Activated naive CD8-positive, alpha-beta T cell treated with anti-CD3 and anti-CD28 coated beads, Interleukin-2, amount 50 U/mL, for 24 hours (primary cell): ENCODE data around the gene GRK2.

Experiments used
- ATAC-seq: fragments of 150-1000 bp; cut with Tn5 transposase; one replicate; pipeline ENCODE4 v1.10.0; 2021
- DNase-seq: peaks from one replicate; pipeline ENCODE4 v3.0.0; 2021
- H3K27ac Mint-ChIP-seq: one replicate; pipeline ENCODE4 v1.8.0; 2021; ENCODE audit warnings: mild to moderate bottlenecking, mixed read lengths
- H3K27me3 Mint-ChIP-seq: one replicate; pipeline ENCODE4 v1.8.0; 2021; ENCODE audit warnings: mixed read lengths
- H3K36me3 Mint-ChIP-seq: one replicate; pipeline ENCODE4 v1.8.0; 2021; ENCODE audit warnings: low read depth, mixed read lengths
- H3K4me1 Mint-ChIP-seq: one replicate; pipeline ENCODE4 v1.8.0; 2021; ENCODE audit warnings: mixed read lengths
- H3K4me3 Mint-ChIP-seq: one replicate; pipeline ENCODE4 v1.8.0; 2021; ENCODE audit warnings: mild to moderate bottlenecking, moderate library complexity, mixed read lengths
- H3K9me3 Mint-ChIP-seq: one replicate; pipeline ENCODE4 v1.8.0; 2021; ENCODE audit warnings: mixed read lengths

The GRK2 gene

GRCh38 chr11:67261946-67262681, 4.2 kb upstream of the GRK2 start:
- peaks cover 5% of the 10 kb centered on the region for H3K36me3 Mint-ChIP-seq

GRCh38 chr11:67262731-67263675, 3.3 kb upstream of the GRK2 start:
- DNase-seq (peak; percentile 86), ATAC-seq (peak; percentile 65)
- peaks cover 2% of the 10 kb centered on the region for H3K27me3 Mint-ChIP-seq
- peak overlapping the region; percentile 76 for H3K4me3 Mint-ChIP-seq
- H3K4me1 Mint-ChIP-seq: peaks cover 60% of the 10 kb centered on the region
- peaks cover 10% of the 10 kb centered on the region for H3K36me3 Mint-ChIP-seq
- no peaks in the 10 kb centered on the region for H3K9me3 Mint-ChIP-seq
- peak overlapping the region; percentile 82 for H3K27ac Mint-ChIP-seq

More at GRCh38 chr11:67261946-67262681, 4.2 kb upstream of the GRK2 start:
- ATAC-seq: no peak
- Mint-ChIP-seq H3K4me3 (peak overlapping the region; percentile 76), H3K9me3 (no peaks in the 10 kb centered on the region), H3K27me3 (peaks cover 2% of the 10 kb centered on the region), H3K4me1 (peaks cover 54% of the 10 kb centered on the region), H3K27ac (peak overlapping the region; percentile 82)
- DNase-seq: no peak

- Mint-ChIP-seq H3K4me1 (peaks cover 67% of the 10 kb centered on the region), H3K9me3 (no peaks in the 10 kb centered on the region), H3K27me3 (peaks cover 2% of the 10 kb centered on the region), H3K27ac (peak overlapping the region; percentile 80), H3K36me3 (peaks cover 21% of the 10 kb centered on the region), H3K4me3 (peak overlapping the region; percentile 48)
- ATAC-seq: no peak
- no peak for DNase-seq
These were observed 2.0 kb upstream of the GRK2 start for GRCh38 chr11:67264260-67264659.

- peak overlapping the region; percentile 77 for H3K4me3 Mint-ChIP-seq
- peaks cover 75% of the 10 kb centered on the region for H3K4me1 Mint-ChIP-seq
- peaks cover 2% of the 10 kb centered on the region for H3K27me3 Mint-ChIP-seq
- H3K36me3 Mint-ChIP-seq: peaks cover 28% of the 10 kb centered on the region
- peak overlapping the region; percentile 80 for H3K27ac Mint-ChIP-seq
- no peaks in the 10 kb centered on the region for H3K9me3 Mint-ChIP-seq
- DNase-seq: peak; percentile 35
- peak; percentile 16 for ATAC-seq
These were observed 1.2 kb upstream of the GRK2 start for GRCh38 chr11:67264877-67265632.

GRCh38 chr11:67265633-67266448, 432 bp upstream of the GRK2 start:
- Mint-ChIP-seq H3K9me3 (no peaks in the 10 kb centered on the region), H3K4me1 (peaks cover 81% of the 10 kb centered on the region), H3K27ac (peak overlapping the region; percentile 83), H3K36me3 (peaks cover 36% of the 10 kb centered on the region), H3K4me3 (peak overlapping the region; percentile 77), H3K27me3 (peaks cover 2% of the 10 kb centered on the region)
- ATAC-seq (peak; percentile 21), DNase-seq (peak; percentile 88)

- peak overlapping the region; percentile 95 for H3K4me3 Mint-ChIP-seq
- ATAC-seq (no peak), DNase-seq (no peak)
- H3K4me1 Mint-ChIP-seq: peaks cover 86% of the 10 kb centered on the region
- peaks cover 2% of the 10 kb centered on the region for H3K27me3 Mint-ChIP-seq
- peak overlapping the region; percentile 100 for H3K27ac Mint-ChIP-seq
- peaks cover 43% of the 10 kb centered on the region for H3K36me3 Mint-ChIP-seq
- H3K9me3 Mint-ChIP-seq: no peaks in the 10 kb centered on the region
These were observed 1.2 kb downstream of the GRK2 start for GRCh38 chr11:67267188-67268080.

GRCh38 chr11:67268081-67268961, 2.0 kb downstream of the GRK2 start:
- Mint-ChIP-seq H3K27me3 (no peaks in the 10 kb centered on the region), H3K4me3 (peak overlapping the region; percentile 95), H3K9me3 (no peaks in the 10 kb centered on the region), H3K4me1 (peaks cover 86% of the 10 kb centered on the region), H3K36me3 (peaks cover 48% of the 10 kb centered on the region), H3K27ac (peak overlapping the region; percentile 100)
- DNase-seq (peak; percentile 75), ATAC-seq (peak; percentile 61)

- H3K36me3 Mint-ChIP-seq: peaks cover 50% of the 10 kb centered on the region
- peaks cover 86% of the 10 kb centered on the region for H3K4me1 Mint-ChIP-seq
- peak overlapping the region; percentile 100 for H3K27ac Mint-ChIP-seq
- H3K4me3 Mint-ChIP-seq: peak overlapping the region; percentile 95
- H3K27me3 Mint-ChIP-seq: no peaks in the 10 kb centered on the region
- ATAC-seq: no peak
- DNase-seq: no peak
- no peaks in the 10 kb centered on the region for H3K9me3 Mint-ChIP-seq
These were observed 2.6 kb downstream of the GRK2 start for GRCh38 chr11:67268962-67269268.

GRCh38 chr11:67269401-67270255, 3.4 kb downstream of the GRK2 start:
- peaks cover 53% of the 10 kb centered on the region for H3K36me3 Mint-ChIP-seq
- no peak for ATAC-seq

GRCh38 chr11:67270256-67271204, 4.3 kb downstream of the GRK2 start:
- H3K27ac Mint-ChIP-seq: peak overlapping the region; percentile 100
- H3K9me3 Mint-ChIP-seq: no peaks in the 10 kb centered on the region
- peak; percentile 22 for DNase-seq
- no peak for ATAC-seq
- peak overlapping the region; percentile 95 for H3K4me3 Mint-ChIP-seq
- peaks cover 57% of the 10 kb centered on the region for H3K36me3 Mint-ChIP-seq
- no peaks in the 10 kb centered on the region for H3K27me3 Mint-ChIP-seq
- H3K4me1 Mint-ChIP-seq: peaks cover 86% of the 10 kb centered on the region

More at GRCh38 chr11:67269401-67270255, 3.4 kb downstream of the GRK2 start:
- DNase-seq: no peak
- Mint-ChIP-seq H3K9me3 (no peaks in the 10 kb centered on the region), H3K4me1 (peaks cover 86% of the 10 kb centered on the region), H3K4me3 (peak overlapping the region; percentile 95), H3K27me3 (no peaks in the 10 kb centered on the region), H3K27ac (peak overlapping the region; percentile 100)

- H3K9me3 Mint-ChIP-seq: no peaks in the 10 kb centered on the region
- peaks cover 59% of the 10 kb centered on the region for H3K36me3 Mint-ChIP-seq
- H3K27ac Mint-ChIP-seq: peak overlapping the region; percentile 100
- no peak for DNase-seq
- H3K4me1 Mint-ChIP-seq: peaks cover 87% of the 10 kb centered on the region
- H3K4me3 Mint-ChIP-seq: peak overlapping the region; percentile 95
- no peaks in the 10 kb centered on the region for H3K27me3 Mint-ChIP-seq
- ATAC-seq: no peak
These were observed 4.9 kb downstream of the GRK2 start for GRCh38 chr11:67271205-67271540.
